ENCODE results near the gene ALCAM. TPM values are rescaled to one million over a fixed set of nuclear protein-coding genes. Genes with fewer than 3 reads are reported as not detected.

Gene ALCAM
- total and polyA plus RNA-seq, 2 donors = 33.7 to 153 TPM

DNA sequence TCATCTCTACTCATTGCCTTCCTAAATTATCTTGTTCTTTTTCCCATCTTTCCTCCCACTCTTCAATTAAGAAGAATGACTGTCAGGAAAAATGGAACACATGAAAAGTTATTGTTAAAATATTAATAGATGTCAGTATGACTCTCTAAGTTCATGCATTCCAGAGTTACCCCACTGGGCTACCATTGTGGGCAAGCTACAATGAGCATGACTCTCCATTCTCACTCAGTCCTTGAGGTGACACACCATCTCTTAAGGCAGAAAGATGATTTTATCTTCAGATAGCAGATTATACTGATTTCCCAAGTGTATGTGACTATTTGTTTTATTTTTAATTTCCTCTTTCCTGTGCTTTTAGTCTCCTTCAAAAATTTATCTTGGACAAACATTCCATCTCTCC, 144.3 kb downstream of the ALCAM start:
- Histone ChIP-seq H3K4me1 (ENCODE audit: insufficient read depth) (no peaks in the 10 kb centered on the region), H3K27ac (ENCODE audit: low read depth) (no peak overlapping the region), H3K36me3 (ENCODE audit: insufficient read depth) (no peaks in the 10 kb centered on the region), H3K4me3 (ENCODE audit: low read depth, low read length) (no peak overlapping the region)
- no peak for DNase-seq (ENCODE audit: extremely low spot score)

DNA sequence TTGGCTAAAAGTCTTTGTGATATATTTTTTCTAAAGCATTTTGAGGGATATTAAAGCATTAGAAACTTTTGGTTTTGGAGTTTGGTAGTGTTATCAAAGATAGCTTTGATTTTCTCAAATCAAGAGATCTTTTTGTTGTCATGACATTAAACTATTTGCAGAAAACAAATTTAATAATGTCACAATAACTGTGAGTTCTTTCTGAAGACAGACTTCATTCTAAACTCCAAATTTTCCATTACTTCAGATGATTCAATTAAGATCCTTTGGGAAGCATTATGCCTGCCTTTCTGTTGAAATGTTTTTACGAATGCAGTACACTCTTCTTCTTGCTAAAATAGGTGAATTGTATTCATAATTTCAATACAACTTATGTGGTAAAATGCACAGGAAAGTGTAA, 145.4 kb downstream of the ALCAM start:
- Histone ChIP-seq H3K27ac (ENCODE audit: low read depth) (no peak overlapping the region), H3K4me1 (ENCODE audit: insufficient read depth) (no peaks in the 10 kb centered on the region), H3K36me3 (ENCODE audit: insufficient read depth) (no peaks in the 10 kb centered on the region), H3K4me3 (ENCODE audit: low read depth, low read length) (no peak overlapping the region)
- 77% methylated on average over 1 of the region's 1 CpG for WGBS
- DNase-seq (ENCODE audit: extremely low spot score) = no peak

DNA sequence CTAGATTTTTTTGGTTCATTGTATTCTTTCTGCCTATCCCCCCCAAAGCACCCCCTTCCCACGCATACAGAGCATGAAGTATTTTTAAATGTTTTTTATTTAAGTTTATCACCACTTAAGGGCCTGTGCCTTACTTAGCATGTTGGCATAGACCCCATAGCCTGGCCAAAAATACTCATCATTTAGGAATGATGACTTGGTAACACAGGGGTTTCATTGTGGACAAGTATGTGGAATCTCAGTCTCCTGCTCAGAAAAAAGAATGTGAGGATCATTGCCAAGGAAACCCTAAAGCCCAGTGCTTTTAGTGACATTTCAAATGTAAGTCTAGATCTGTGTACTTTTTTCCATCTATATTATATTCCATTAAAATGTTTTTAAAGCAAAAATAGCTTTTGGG, 146.3 kb downstream of the ALCAM start:
- WGBS = 80% methylated on average over 1 of the region's 1 CpG
- no peak overlapping the region for H3K4me3 ChIP-seq (ENCODE audit: low read depth, low read length)
- H3K4me1 ChIP-seq (ENCODE audit: insufficient read depth) = no peaks in the 10 kb centered on the region
- no peaks in the 10 kb centered on the region for H3K36me3 ChIP-seq (ENCODE audit: insufficient read depth)
- no peak for DNase-seq (ENCODE audit: extremely low spot score)
- no peak overlapping the region for H3K27ac ChIP-seq (ENCODE audit: low read depth)

DNA sequence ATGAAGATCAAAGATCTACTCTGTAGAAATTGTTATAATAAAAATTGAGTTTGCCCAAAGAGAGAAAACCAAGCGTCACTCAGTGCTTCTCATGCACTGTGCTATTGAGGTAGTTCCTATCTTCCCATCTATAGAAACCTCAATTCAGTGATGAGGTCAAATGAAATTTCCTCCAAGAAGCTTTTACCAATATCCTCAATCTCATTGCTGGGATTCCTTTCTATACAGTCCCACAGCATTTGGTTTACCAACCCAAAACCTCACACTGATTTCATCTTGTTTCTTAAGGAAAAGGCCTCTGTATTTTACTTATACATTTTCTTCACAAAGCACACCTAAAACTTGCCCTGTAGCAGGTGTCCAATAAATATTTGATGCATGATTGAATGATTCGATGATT, 147.2 kb downstream of the ALCAM start:
- Histone ChIP-seq H3K4me3 (ENCODE audit: low read depth, low read length) (no peak overlapping the region), H3K36me3 (ENCODE audit: insufficient read depth) (no peaks in the 10 kb centered on the region), H3K27ac (ENCODE audit: low read depth) (no peak overlapping the region), H3K4me1 (ENCODE audit: insufficient read depth) (no peaks in the 10 kb centered on the region)
- DNase-seq (ENCODE audit: extremely low spot score) = no peak
- 94% methylated on average over 2 of the region's 2 CpGs for WGBS

DNA sequence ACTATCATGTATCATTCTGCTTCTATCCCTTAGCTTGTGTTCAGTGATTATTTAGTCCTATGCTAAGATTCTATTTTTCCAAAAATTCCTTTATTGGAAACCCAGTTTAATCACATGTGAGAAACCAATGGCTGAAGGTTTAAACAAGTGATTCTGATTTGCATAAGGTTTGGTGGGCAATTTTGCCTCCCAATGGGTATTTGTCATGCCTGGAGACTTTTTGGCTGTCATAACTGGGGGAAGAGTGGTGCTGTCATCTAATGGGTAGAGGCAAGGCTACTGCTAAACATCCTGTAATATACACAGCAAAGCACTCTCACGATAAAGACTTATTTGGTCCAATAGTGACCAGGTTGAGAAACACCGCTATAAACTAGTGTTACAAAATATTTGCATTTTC, 148.7 kb downstream of the ALCAM start:
- Histone ChIP-seq H3K4me1 (ENCODE audit: insufficient read depth) (no peaks in the 10 kb centered on the region), H3K4me3 (ENCODE audit: low read depth, low read length) (no peak overlapping the region), H3K36me3 (ENCODE audit: insufficient read depth) (no peaks in the 10 kb centered on the region), H3K27ac (ENCODE audit: low read depth) (no peak overlapping the region)
- DNase-seq (ENCODE audit: extremely low spot score) = no peak
- 86% methylated on average over 2 of the region's 2 CpGs for WGBS

DNA sequence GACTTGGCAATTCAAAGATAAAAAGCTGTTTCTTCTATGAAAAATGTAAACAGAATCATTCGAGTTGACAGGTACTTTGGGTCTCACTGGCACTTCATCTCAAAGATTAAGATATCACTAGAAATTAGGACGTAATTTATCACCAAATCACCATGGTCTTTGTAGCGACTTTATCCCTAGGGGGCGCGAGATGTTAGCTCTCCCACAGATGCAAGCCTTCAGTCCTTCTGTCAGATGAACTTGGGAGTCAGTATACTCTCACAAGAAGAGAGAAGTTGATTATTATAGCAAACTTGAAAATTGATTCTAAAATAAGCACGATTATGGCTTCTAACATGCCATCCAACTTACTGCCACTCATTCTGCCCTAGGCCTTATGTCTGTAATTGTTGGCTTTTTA, 150.3 kb downstream of the ALCAM start:
- H3K36me3 ChIP-seq (ENCODE audit: insufficient read depth) = no peaks in the 10 kb centered on the region
- no peak for DNase-seq (ENCODE audit: extremely low spot score)
- WGBS = 51% methylated on average over 6 of the region's 6 CpGs
- no peak overlapping the region for H3K4me3 ChIP-seq (ENCODE audit: low read depth, low read length)
- no peaks in the 10 kb centered on the region for H3K4me1 ChIP-seq (ENCODE audit: insufficient read depth)
- H3K27ac ChIP-seq (ENCODE audit: low read depth) = no peak overlapping the region

DNA sequence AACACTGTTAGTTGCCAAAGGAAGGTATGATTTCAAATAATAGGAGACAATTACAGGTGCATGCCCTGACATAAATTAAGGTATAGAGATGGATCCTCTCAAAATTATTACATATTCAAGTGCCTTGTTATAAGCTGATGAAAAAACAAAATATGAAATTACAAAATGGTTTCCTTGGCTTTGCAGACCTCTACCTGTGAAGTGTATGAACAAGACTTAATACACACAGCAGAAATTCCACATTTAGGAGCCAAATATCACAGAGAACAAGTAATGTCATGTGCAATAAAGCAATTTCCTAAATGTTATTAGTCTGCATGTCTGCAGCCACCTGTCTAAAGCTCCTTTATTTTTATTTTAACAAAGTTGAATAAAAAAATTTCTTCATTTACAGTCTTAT, 151.5 kb downstream of the ALCAM start:
- Histone ChIP-seq H3K27ac (ENCODE audit: low read depth) (no peak overlapping the region), H3K36me3 (ENCODE audit: insufficient read depth) (no peaks in the 10 kb centered on the region), H3K4me3 (ENCODE audit: low read depth, low read length) (no peak overlapping the region), H3K4me1 (ENCODE audit: insufficient read depth) (no peaks in the 10 kb centered on the region)
- DNase-seq (ENCODE audit: extremely low spot score) = no peak

DNA sequence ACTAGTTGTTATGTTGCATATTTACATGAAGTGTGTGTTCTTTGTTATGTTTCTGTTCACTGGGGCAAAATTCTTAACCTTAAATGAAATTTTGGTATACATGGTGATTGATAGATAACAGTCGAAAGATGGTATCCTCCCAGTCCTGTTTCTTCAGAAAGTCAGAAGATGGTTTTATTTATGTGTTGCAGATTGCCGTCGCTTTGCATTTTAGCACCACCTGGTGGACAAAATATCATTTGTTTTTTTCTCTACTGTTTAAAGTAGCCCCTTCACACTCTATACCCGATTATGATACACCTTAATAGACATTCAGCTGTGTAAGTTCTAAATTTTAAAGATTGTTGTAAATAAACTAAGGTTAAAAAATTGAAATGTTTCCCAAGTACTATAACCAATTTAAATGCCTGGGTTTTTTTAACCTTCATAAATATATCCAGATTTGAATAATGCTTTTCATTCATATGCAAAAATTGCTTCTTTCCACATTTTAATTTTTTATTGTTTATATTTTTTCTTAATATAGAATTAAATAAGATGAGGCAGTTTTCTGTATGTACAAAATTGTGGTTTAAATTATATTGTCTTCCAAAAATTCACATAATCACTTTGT, 152.2 kb downstream of the ALCAM start:
- 2% methylated on average over 4 of the region's 4 CpGs for WGBS
- Histone ChIP-seq H3K36me3 (ENCODE audit: insufficient read depth) (no peaks in the 10 kb centered on the region), H3K27ac (ENCODE audit: low read depth) (no peak overlapping the region), H3K4me3 (ENCODE audit: low read depth, low read length) (no peak overlapping the region), H3K4me1 (ENCODE audit: insufficient read depth) (no peaks in the 10 kb centered on the region)
- DNase-seq (ENCODE audit: extremely low spot score) = peak; percentile 37

DNA sequence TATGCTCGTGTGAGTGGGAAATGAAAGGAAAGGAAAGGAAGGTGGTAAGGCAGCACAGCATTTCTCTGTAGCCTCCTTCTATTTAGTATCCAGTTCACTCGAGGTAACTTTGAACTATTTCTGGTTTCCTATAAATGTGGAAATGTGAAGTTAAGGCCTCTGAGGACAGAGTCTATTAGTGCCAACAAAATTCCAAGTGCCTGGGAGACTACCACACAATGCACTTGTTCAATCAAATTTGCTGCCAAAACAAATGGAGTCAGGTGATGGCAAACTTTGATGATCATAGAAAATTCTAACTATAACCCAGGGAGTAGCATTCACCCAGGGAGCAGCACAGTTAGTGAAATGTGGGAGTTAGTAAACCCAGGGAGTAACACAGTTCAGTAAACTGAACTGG, 155.1 kb downstream of the ALCAM start:
- WGBS = 77% methylated on average over 2 of the region's 2 CpGs
- H3K4me3 ChIP-seq (ENCODE audit: low read depth, low read length) = no peak overlapping the region
- no peaks in the 10 kb centered on the region for H3K4me1 ChIP-seq (ENCODE audit: insufficient read depth)
- no peak overlapping the region for H3K27ac ChIP-seq (ENCODE audit: low read depth)
- DNase-seq (ENCODE audit: extremely low spot score) = no peak
- H3K36me3 ChIP-seq (ENCODE audit: insufficient read depth) = no peaks in the 10 kb centered on the region

DNA sequence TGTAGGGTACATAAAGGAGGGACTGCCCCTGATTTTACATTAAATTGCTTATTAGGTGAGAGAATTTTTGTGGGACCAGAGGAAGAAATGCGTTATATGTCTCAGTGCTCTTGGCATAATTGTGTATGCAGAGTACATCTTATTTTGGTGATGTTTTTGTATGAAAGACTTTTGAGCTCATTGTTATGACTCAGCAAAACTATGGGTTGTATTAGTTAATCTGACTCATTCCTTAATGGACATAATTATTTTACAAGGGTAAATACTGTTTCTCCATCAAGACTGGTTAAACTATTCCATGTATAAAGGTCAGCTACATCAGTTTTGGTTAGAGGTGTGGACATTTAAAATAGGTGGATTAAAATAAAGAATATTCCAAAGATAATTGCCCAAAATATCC, 156.8 kb downstream of the ALCAM start:
- Histone ChIP-seq H3K4me3 (ENCODE audit: low read depth, low read length) (no peak overlapping the region), H3K27ac (ENCODE audit: low read depth) (no peak overlapping the region), H3K4me1 (ENCODE audit: insufficient read depth) (no peaks in the 10 kb centered on the region), H3K36me3 (ENCODE audit: insufficient read depth) (no peaks in the 10 kb centered on the region)
- WGBS = 98% methylated on average over 1 of the region's 1 CpG
- no peak for DNase-seq (ENCODE audit: extremely low spot score)

DNA sequence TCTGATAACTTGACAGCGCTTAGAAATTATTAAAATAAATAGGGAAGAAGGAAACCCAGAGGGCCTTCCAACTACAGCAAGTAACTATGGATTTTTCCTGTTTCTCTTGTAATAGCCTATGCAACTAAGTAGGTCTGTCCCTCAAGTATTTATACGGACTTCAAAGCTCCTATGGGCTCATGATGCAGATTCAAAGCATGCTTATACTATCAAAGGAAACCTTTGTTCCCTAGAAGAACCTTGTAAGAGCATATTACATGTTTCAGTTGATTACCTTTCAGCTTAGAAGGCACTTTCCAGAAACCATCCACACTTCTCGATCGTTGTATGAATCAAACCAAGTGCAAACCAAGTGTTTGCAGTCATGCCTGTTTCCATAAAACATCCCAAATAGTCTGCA, 158.8 kb downstream of the ALCAM start:
- Histone ChIP-seq H3K4me1 (ENCODE audit: insufficient read depth) (no peaks in the 10 kb centered on the region), H3K36me3 (ENCODE audit: insufficient read depth) (no peaks in the 10 kb centered on the region), H3K27ac (ENCODE audit: low read depth) (no peak overlapping the region), H3K4me3 (ENCODE audit: low read depth, low read length) (no peak overlapping the region)
- 86% methylated on average over 4 of the region's 4 CpGs for WGBS
- DNase-seq (ENCODE audit: extremely low spot score) = no peak

DNA sequence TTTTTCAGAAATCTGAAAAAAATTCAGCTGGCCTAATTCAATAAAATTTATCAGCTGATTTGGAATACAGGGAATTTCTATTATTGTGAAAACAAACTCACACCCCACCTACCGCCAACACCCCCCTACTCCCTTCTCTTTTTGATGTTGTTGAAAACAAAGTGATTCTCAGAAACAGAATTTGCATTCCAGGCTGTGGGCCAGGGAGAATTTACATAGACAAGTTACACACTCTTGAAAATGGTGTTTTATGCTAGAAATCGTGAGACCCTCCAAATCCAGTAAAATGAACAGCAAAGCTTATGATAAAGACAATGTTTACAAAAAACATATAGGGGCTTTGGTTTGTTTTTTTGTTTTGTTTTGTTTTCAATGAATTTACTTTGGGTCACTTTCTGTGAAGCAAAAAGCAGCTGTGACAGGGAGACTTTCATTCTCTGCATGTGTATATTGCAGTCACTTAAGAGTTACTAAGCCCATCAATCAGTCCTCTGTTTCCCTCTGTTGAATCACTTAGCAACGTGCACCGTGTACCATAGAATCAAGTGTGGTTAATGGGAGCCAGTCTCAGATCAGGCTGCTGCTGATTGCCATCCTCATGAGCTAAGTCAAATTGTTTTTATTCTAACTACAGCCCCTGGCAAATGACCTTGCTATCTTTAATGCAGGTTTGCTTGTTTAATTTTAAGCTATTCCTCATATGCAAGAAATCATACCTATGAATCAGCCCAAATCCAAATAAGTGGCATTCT, 159.8 kb downstream of the ALCAM start:
- Histone ChIP-seq H3K4me3 (ENCODE audit: low read depth, low read length) (no peak overlapping the region), H3K4me1 (ENCODE audit: insufficient read depth) (no peaks in the 10 kb centered on the region), H3K36me3 (ENCODE audit: insufficient read depth) (no peaks in the 10 kb centered on the region), H3K27ac (ENCODE audit: low read depth) (no peak overlapping the region)
- DNase-seq (ENCODE audit: extremely low spot score) = no peak
- 73% methylated on average over 4 of the region's 4 CpGs for WGBS

DNA sequence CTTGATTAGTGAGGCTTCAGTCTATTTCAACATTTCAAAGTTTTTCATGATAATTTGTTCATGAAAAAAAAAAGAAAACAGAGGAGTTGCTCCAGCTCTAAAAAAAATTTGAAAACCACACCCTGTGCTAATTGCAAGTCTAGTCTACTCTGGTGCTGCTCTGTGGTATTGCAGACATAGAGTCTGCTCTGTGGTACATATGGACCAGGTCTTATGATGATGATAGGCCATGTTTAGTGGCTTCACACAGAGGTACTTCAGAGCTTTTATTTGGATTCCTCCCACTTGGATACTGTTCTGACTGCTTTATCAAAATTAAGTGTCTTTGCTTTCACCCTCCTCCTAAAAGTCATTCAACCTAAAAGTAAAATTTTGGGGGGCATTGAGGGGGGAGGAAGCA, 160.8 kb downstream of the ALCAM start:
- DNase-seq (ENCODE audit: extremely low spot score) = no peak
- Histone ChIP-seq H3K36me3 (ENCODE audit: insufficient read depth) (no peaks in the 10 kb centered on the region), H3K4me3 (ENCODE audit: low read depth, low read length) (no peak overlapping the region), H3K27ac (ENCODE audit: low read depth) (no peak overlapping the region), H3K4me1 (ENCODE audit: insufficient read depth) (no peaks in the 10 kb centered on the region)

DNA sequence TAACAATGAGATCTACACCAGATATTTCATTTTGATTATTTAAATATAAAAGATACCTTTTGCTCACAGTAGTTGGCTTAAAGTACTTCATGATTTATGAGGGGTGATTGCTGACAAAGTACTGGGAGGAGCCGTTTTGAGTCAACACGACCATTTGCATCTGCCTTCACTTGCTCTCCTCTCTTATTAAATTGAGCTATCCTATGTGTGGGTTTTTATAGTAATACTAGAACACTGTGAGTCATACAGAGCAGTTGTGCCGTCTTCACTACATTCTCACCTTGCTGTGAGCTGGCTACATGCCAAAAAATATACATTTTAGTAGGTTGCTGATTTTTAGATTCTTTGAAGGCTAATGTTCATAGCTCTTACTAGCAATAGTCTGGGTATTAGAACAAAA, 161.2 kb downstream of the ALCAM start:
- H3K4me1 ChIP-seq (ENCODE audit: insufficient read depth) = no peaks in the 10 kb centered on the region
- 64% methylated on average over 3 of the region's 3 CpGs for WGBS
- H3K27ac ChIP-seq (ENCODE audit: low read depth) = no peak overlapping the region
- H3K36me3 ChIP-seq (ENCODE audit: insufficient read depth) = no peaks in the 10 kb centered on the region
- no peak overlapping the region for H3K4me3 ChIP-seq (ENCODE audit: low read depth, low read length)
- no peak for DNase-seq (ENCODE audit: extremely low spot score)

DNA sequence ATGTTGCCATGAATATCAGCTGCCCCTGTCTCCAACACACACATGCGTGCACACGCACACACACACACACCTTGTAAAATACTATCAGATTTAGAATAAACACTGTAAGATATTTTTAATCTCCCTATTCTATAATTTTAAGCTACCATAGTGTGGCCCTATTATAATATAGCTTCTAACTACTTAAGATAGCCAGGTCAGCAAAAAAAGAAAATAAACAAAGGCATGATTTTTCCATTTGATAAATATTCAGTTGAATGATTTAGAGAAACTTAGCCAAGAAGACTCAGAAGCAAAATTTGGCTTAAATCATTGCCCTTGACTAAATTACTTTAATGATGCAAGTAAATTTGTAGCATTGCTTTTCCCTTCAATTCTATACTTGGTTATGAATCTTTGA, 162.2 kb downstream of the ALCAM start:
- Histone ChIP-seq H3K4me3 (ENCODE audit: low read depth, low read length) (no peak overlapping the region), H3K4me1 (ENCODE audit: insufficient read depth) (no peaks in the 10 kb centered on the region), H3K27ac (ENCODE audit: low read depth) (no peak overlapping the region), H3K36me3 (ENCODE audit: insufficient read depth) (peaks cover 3% of the 10 kb centered on the region)
- WGBS = 90% methylated on average over 2 of the region's 2 CpGs
- no peak for DNase-seq (ENCODE audit: extremely low spot score)
